Keratinocyte (primary cell): ENCODE results near the gene RSPRY1. TPM values are rescaled to one million over a fixed set of nuclear protein-coding genes. Genes with fewer than 3 reads are reported as not detected.

Source experiments
- DNase-seq: peaks from one replicate; pipeline ENCODE4 v3.0.0-alpha.2; 2011; ENCODE audit warnings: low read depth, missing footprints, low spot score
- FAIRE-seq: peaks from 2 replicates; lab custom pipeline; 2011; peaks lifted over from hg19 to GRCh38; lab: Jason Lieb, UNC
- H2AFZ ChIP-seq: 2 replicates; pipeline ENCODE4 v1.6.0; 2012; ENCODE audit warnings: low read length, control low read depth, inconsistent platforms; ENCODE audit not compliant: control insufficient read depth
- H3K27ac ChIP-seq: 2 replicates; pipeline ENCODE4 v1.5.1; 2011; ENCODE audit warnings: low read length; ENCODE audit not compliant: control insufficient read depth, insufficient read depth
- H3K27me3 ChIP-seq: 3 replicates; pipeline ENCODE4 v1.6.0; 2011; ENCODE audit warnings: low read length; ENCODE audit not compliant: control insufficient read depth, insufficient read depth; ENCODE audit errors: extremely low read depth
- H3K36me3 ChIP-seq, 2 experiments: 2 replicates in 1 of 2; 3 replicates in 1 of 2; pipeline ENCODE4 v1.5.1; 2011; ENCODE audit warnings: low read length in 2 of 2, mild to moderate bottlenecking in 1 of 2; ENCODE audit not compliant: control insufficient read depth in 2 of 2, insufficient read depth in 2 of 2; ENCODE audit errors: extremely low read depth in 1 of 2
- H3K4me1 ChIP-seq: 3 replicates; pipeline ENCODE4 v1.5.1; 2011; ENCODE audit warnings: low read length; ENCODE audit not compliant: control insufficient read depth, insufficient read depth; ENCODE audit errors: extremely low read depth
- H3K4me2 ChIP-seq: 3 replicates; pipeline ENCODE4 v1.6.0; 2011; ENCODE audit warnings: low read depth, low read length; ENCODE audit not compliant: control insufficient read depth, insufficient read depth; ENCODE audit errors: extremely low read depth
- H3K4me3 ChIP-seq, 3 experiments: fragments of 200-600 bp in 1 of 3; sonication (generic) in 1 of 3; 2 replicates in 2 of 3; 3 replicates in 1 of 3; pipeline ENCODE4 v1.5.1; 2011 to 2016; ENCODE audit warnings: low read length in 3 of 3, mild to moderate bottlenecking in 3 of 3, control low read depth in 2 of 3, inconsistent platforms in 1 of 3, low read depth in 1 of 3, mixed read lengths in 1 of 3, mixed run types in 1 of 3, moderate library complexity in 1 of 3; ENCODE audit not compliant: control insufficient read depth in 2 of 3, insufficient read depth in 2 of 3; ENCODE audit errors: extremely low read depth in 1 of 3
- H3K79me2 ChIP-seq: 2 replicates; pipeline ENCODE4 v1.6.0; 2012; ENCODE audit warnings: low read length; ENCODE audit not compliant: control insufficient read depth, insufficient read depth
- H3K9ac ChIP-seq: 3 replicates; pipeline ENCODE4 v1.6.0; 2011; ENCODE audit warnings: low read length; ENCODE audit not compliant: control insufficient read depth, insufficient read depth; ENCODE audit errors: extremely low read depth
- H3K9me1 ChIP-seq: 3 replicates; pipeline ENCODE4 v1.6.0; 2011; ENCODE audit warnings: low read length; ENCODE audit not compliant: control insufficient read depth, insufficient read depth; ENCODE audit errors: extremely low read depth
- H3K9me3 ChIP-seq: 2 replicates; pipeline ENCODE4 v1.5.1; 2012; ENCODE audit warnings: low read depth, low read length; ENCODE audit not compliant: control insufficient read depth
- H4K20me1 ChIP-seq: 3 replicates; pipeline ENCODE4 v1.6.0; 2011; ENCODE audit warnings: low read length; ENCODE audit not compliant: control insufficient read depth, insufficient read depth; ENCODE audit errors: extremely low read depth
- EZH2 ChIP-seq: IDR thresholded peaks from one replicate; pipeline ENCODE4 v1.6.1; 2012; ENCODE audit warnings: inconsistent platforms, mild to moderate bottlenecking, low read length, moderate library complexity
- dilution Hi-C: fragments of 300-500 bp; cut with MboI; formaldehyde crosslinking; loops from one replicate; pipeline ENCODE4 v1.7.0; 2020; ENCODE audit warnings: low sequenced_read_pairs; ENCODE audit not compliant: extremely low pct_ligation_motif_present
- polyA plus RNA-seq, 5 experiments: library from polyadenylated mRNA; depleted of rRNA in 3 of 5; stranded (reverse) in 3 of 5; stranded (forward) in 1 of 5; unstranded in 1 of 5; fragments of >200 nt; gene quantifications; 1 replicate in 1 of 5; 2 replicates in 3 of 5; 3 replicates in 1 of 5; pipeline versions ENCODE4 v1.2.1 to v1.2.3, GENCODE V29; 2011 to 2012; ENCODE audit warnings: missing spikeins in 2 of 5, low read depth in 1 of 5, low replicate concordance in 1 of 5
- TF ChIP-seq, protein P1 (sequence below), 3 experiments: IDR thresholded peaks in 1 of 3; conservative IDR thresholded peaks in 1 of 3; optimal IDR thresholded peaks in 1 of 3; 2 replicates in 2 of 3; 3 replicates in 1 of 3; pipeline versions ENCODE3 to v1.5.1; 2011; ENCODE audit warnings: low read length in 3 of 3, mild to moderate bottlenecking in 3 of 3, moderate library complexity in 2 of 3, control low read depth in 1 of 3, inconsistent platforms in 1 of 3; ENCODE audit not compliant: insufficient read depth in 2 of 3; ENCODE audit errors: extremely low read depth in 1 of 3

Gene RSPRY1
- polyA plus RNA-seq, 1 donor (not counting 4 experiments of a cell fraction or from before 2014, with no cell fraction given) = 42.2 TPM

DNA sequence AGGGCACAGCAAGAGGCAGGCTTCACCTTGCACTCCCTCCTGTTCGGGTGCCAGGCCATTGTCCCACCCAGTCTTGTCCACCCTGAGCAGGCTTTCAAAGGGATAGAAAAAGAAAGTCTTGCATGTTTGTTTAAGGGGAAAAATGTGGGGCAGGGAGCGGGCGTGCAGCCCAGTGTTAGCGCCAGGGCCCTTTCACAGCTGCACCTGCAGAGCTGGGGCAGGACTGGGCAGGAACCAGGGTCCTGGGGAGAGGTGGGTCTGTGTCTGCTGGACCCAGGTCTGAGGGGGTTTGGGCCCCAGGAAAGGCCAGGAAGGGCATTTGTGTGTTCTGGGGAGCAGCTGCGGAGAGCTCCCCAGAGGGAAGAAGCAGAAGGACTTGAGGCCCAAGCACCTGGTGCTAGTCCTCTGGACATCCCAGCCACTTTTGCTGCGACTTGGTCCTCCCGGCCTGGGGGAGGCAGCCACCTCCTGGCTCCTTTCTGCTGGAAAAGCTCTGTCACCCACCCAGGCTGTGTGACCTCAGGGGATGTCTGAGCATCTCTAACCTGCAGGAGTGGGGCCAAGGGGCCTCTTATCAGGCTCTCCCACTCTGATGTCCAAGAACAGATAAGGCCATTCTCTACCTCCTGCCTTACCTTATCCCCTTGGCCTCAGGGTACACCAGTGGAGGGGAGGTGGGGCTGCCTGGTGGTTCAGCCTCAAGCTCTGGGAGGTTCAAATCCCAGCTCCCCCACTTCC is 45.0 kb upstream of the RSPRY1 start:
- Histone ChIP-seq H3K4me1 (peaks cover 10% of the 10 kb centered on the region), H3K79me2 (no peaks in the 10 kb centered on the region), H3K9ac (no peak overlapping the region), H4K20me1 (no peaks in the 10 kb centered on the region), H3K27ac (no peak overlapping the region), H3K36me3 (peaks cover 0 to 1% of the 10 kb centered on the region in 2 experiments), H3K4me3 (no peak overlapping the region), H3K9me1 (no peaks in the 10 kb centered on the region), H3K4me2 (no peak overlapping the region), H3K27me3 (no peaks in the 10 kb centered on the region), H3K9me3 (no peaks in the 10 kb centered on the region), H2AFZ (no peak overlapping the region)
- DNase-seq (no peak), FAIRE-seq (no peak)
- dilution Hi-C loops = no loop called here
- TF ChIP-seq, protein P1, sequence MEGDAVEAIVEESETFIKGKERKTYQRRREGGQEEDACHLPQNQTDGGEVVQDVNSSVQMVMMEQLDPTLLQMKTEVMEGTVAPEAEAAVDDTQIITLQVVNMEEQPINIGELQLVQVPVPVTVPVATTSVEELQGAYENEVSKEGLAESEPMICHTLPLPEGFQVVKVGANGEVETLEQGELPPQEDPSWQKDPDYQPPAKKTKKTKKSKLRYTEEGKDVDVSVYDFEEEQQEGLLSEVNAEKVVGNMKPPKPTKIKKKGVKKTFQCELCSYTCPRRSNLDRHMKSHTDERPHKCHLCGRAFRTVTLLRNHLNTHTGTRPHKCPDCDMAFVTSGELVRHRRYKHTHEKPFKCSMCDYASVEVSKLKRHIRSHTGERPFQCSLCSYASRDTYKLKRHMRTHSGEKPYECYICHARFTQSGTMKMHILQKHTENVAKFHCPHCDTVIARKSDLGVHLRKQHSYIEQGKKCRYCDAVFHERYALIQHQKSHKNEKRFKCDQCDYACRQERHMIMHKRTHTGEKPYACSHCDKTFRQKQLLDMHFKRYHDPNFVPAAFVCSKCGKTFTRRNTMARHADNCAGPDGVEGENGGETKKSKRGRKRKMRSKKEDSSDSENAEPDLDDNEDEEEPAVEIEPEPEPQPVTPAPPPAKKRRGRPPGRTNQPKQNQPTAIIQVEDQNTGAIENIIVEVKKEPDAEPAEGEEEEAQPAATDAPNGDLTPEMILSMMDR (optimal IDR thresholded peaks at IDR 0.05 in 1 of 3, IDR thresholded peaks at IDR 0.05 in 1 of 3, conservative IDR thresholded peaks at IDR 0.05 in 1 of 3; ENCODE audit: extremely low read depth in 1 of 3, insufficient read depth in 2 of 3, low read length in 3 of 3) = no peak
- TF ChIP-seq EZH2 = no peak

DNA sequence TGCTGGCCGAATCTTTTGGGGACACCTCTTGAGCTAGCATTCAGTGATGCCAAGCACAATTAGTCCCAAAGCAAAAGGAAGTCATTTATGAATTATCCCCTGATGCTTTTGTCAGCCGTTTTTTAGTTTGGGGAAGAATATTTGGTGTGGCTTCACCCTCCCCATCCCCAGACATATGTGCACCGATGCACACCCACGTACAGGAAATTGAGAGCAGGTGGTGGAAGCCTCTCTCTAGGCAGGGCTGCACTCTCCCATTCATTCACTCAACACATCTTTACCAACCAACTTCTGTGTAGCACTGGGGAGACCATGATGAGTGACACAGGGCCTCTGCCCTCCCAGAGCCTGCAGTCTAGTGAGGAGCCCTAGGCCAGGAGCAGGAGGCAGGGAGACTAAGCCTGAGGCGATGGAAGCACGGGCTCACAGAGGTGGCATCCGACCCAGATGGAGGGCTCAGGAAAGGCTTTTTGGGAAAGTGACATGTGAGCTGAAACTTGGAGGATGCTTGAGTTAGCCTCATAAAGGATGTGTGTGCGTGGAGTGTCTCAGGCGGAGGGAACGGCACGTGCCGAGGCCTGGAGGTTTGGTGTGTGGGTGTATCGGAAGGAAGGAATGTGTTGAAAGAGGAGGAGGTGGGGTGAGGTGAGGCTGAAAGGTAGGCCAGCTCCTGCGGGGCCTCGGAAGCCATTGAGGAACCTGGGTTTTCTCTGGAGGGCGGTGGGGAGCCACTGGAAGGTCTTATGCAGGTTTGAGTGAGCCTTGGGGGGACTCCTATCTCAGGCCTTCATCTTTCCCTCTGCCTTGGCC is 44.1 kb upstream of the RSPRY1 start:
- H3K27ac ChIP-seq = no peak overlapping the region
- no peak overlapping the region for H3K9ac ChIP-seq
- no peak overlapping the region for H3K4me2 ChIP-seq
- dilution Hi-C loops = no loop called here
- H4K20me1 ChIP-seq = no peaks in the 10 kb centered on the region
- DNase-seq (no peak), FAIRE-seq (no peak)
- H3K4me1 ChIP-seq = peaks cover 12% of the 10 kb centered on the region
- H3K36me3 ChIP-seq = peaks cover 0 to 1% of the 10 kb centered on the region in 2 experiments
- TF ChIP-seq, protein P1 (optimal IDR thresholded peaks at IDR 0.05 in 1 of 3, IDR thresholded peaks at IDR 0.05 in 1 of 3, conservative IDR thresholded peaks at IDR 0.05 in 1 of 3; ENCODE audit: extremely low read depth in 1 of 3, insufficient read depth in 2 of 3, low read length in 3 of 3) = no peak
- TF ChIP-seq EZH2 = no peak
- H3K79me2 ChIP-seq = no peaks in the 10 kb centered on the region
- no peak overlapping the region for H2AFZ ChIP-seq
- no peak overlapping the region for H3K4me3 ChIP-seq
- no peaks in the 10 kb centered on the region for H3K27me3 ChIP-seq
- no peaks in the 10 kb centered on the region for H3K9me1 ChIP-seq
- no peaks in the 10 kb centered on the region for H3K9me3 ChIP-seq
